GM23248 (cell line): ENCODE results near the gene RAPGEF2. TPM values are rescaled to one million over a fixed set of nuclear protein-coding genes. Genes with fewer than 3 reads are reported as not detected.

Experiments used
- DNase-seq: peaks from one replicate; pipeline ENCODE4 v3.0.0-alpha.2; 2015
- H2AFZ ChIP-seq: fragments of 200-600 bp; sonication (generic); 2 replicates; pipeline ENCODE4 v1.6.1; 2016; ENCODE audit warnings: antibody characterized with exemption
- H3F3A ChIP-seq: fragments of 200-600 bp; sonication (generic); 2 replicates; pipeline ENCODE4 v1.6.1; 2016; ENCODE audit warnings: mild to moderate bottlenecking, antibody characterized with exemption, mixed run types; ENCODE audit not compliant: insufficient read depth
- H3K27ac ChIP-seq: fragments of 200-600 bp; sonication (generic); 2 replicates; pipeline ENCODE4 v1.5.1; 2016; ENCODE audit warnings: mild to moderate bottlenecking
- H3K27me3 ChIP-seq: fragments of 200-600 bp; sonication (generic); replicated peaks from 2 replicates; pipeline ENCODE4 v1.6.1; 2016; ENCODE audit warnings: mild to moderate bottlenecking; ENCODE audit not compliant: insufficient read depth
- H3K36me3 ChIP-seq: fragments of 200-600 bp; sonication (generic); 2 replicates; pipeline ENCODE4 v1.6.1; 2016; ENCODE audit warnings: low read depth, mild to moderate bottlenecking
- H3K4me1 ChIP-seq: fragments of 200-600 bp; sonication (generic); 2 replicates; pipeline ENCODE4 v1.6.1; 2016; ENCODE audit warnings: mild to moderate bottlenecking; ENCODE audit not compliant: insufficient read depth
- H3K4me2 ChIP-seq: fragments of 200-600 bp; sonication (generic); one replicate; pipeline ENCODE4 v1.6.1; 2016; ENCODE audit warnings: mild to moderate bottlenecking; ENCODE audit not compliant: unreplicated experiment
- H3K4me3 ChIP-seq: fragments of 200-600 bp; sonication (generic); 2 replicates; pipeline ENCODE4 v1.5.1; 2016; ENCODE audit warnings: mild to moderate bottlenecking
- H3K79me2 ChIP-seq: fragments of 200-600 bp; sonication (generic); 2 replicates; pipeline ENCODE4 v1.6.1; 2016; ENCODE audit warnings: mild to moderate bottlenecking; ENCODE audit not compliant: insufficient read depth
- H3K9ac ChIP-seq: fragments of 200-600 bp; sonication (generic); 2 replicates; pipeline ENCODE4 v1.6.1; 2016; ENCODE audit warnings: mild to moderate bottlenecking
- H3K9me2 ChIP-seq: fragments of 200-600 bp; sonication (generic); 2 replicates; pipeline ENCODE4 v1.6.1; 2016; ENCODE audit warnings: mixed run types, mild to moderate bottlenecking, moderate library complexity; ENCODE audit not compliant: insufficient read depth
- H3K9me3 ChIP-seq: fragments of 200-600 bp; sonication (generic); one replicate; pipeline ENCODE4 v1.6.1; 2017; ENCODE audit warnings: low read depth
- H4K20me1 ChIP-seq: fragments of 200-600 bp; sonication (generic); 2 replicates; pipeline ENCODE4 v1.6.0; 2016; ENCODE audit not compliant: insufficient read depth
- EZH2 ChIP-seq: fragments of 200-600 bp; sonication (generic); IDR thresholded peaks from 2 replicates; pipeline ENCODE4 v1.6.1; 2018; ENCODE audit warnings: antibody characterized with exemption, mild to moderate bottlenecking; ENCODE audit not compliant: insufficient read depth, poor library complexity, severe bottlenecking
- EZH2phosphoT487 ChIP-seq: fragments of 200-600 bp; sonication (generic); IDR thresholded peaks from 2 replicates; pipeline ENCODE4 v1.6.1; 2018; ENCODE audit warnings: antibody characterized with exemption, moderate library complexity, mild to moderate bottlenecking, low read depth; ENCODE audit not compliant: insufficient read depth
- WGBS, 2 experiments: methylation state at CpG; one replicate each; pipeline ENCODE4 v1.1.6; 2015 to 2017; ENCODE audit warnings: low lambda C conversion rate in 2 of 2, low coverage in 1 of 2; ENCODE audit errors: missing lambda C conversion rate in 2 of 2; 5-methylcytosine and 5-hydroxymethylcytosine counted together
- in situ Hi-C: fragments of 300-500 bp; cut with MboI; formaldehyde crosslinking; loops from 2 replicates; pipeline ENCODE4 v1.15.0; 2020
- polyA plus RNA-seq: library from polyadenylated mRNA; unstranded; fragments of >200 nt; fragmentation: Nextera tagmentation; extraction: Ambion mirVana; gene quantifications from 2 replicates; pipeline ENCODE4 v1.2.1, GENCODE V29; 2016
- total RNA-seq: library from RNA; depleted of rRNA; stranded (reverse); fragments of >200 nt; shearing (Covaris generic); gene quantifications from 2 replicates; pipeline ENCODE4 v1.2.3, GENCODE V29; 2014

The RAPGEF2 gene
- total and polyA plus RNA-seq, 2 experiments from 2014 or later = 6.6 to 21.7 TPM

DNA sequence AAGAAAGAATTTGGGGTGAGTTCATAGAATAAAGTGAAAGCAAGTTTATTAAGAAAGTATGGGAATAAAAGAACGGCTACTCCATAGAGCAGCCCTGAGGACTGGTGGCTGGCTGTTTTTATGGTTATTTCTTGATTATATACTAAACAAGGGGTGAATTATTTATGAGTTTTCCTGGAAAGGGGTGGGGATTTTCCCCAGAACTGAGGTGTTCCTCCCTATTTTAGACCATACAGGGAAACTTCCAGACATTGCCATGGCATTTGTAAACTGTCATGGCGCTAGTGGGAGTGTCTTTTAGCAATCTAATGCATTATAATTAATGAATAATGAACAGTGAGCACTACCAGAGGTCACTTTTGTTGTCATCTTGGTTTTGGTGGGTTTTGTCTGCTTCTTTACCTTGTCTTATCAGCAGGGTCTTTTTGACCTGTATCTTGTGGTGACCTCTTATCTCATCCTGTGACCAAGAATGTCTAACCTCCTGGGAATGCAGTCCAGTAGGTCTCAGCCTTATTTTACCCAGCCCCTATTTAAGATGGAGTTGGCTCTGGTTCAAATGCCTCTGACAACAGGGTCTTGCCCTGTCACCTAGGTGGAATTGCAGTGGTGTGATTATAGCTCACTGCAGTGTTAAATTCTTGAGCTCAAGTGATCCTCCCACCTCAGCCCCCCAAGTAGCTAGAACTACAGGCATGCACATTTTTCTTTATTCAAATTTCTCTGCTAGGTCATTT lies 27.1 kb downstream of the RAPGEF2 start:
- H3K4me2 ChIP-seq = no peak overlapping the region
- in situ Hi-C loops = no loop called here
- H2AFZ ChIP-seq = no peak overlapping the region
- H4K20me1 ChIP-seq = peaks cover 12% of the 10 kb centered on the region; the same call in 1 of the 2 replicates
- no peak for DNase-seq
- no peaks in the 10 kb centered on the region for H3K27me3 ChIP-seq
- no peaks in the 10 kb centered on the region for H3K9me3 ChIP-seq
- no peak overlapping the region for H3K9ac ChIP-seq
- H3K79me2 ChIP-seq = peaks cover 89% of the 10 kb centered on the region
- H3F3A ChIP-seq = no peaks in the 10 kb centered on the region
- no peak overlapping the region for H3K27ac ChIP-seq
- H3K9me2 ChIP-seq = no peaks in the 10 kb centered on the region
- no peak overlapping the region for H3K4me3 ChIP-seq
- H3K36me3 ChIP-seq = no peaks in the 10 kb centered on the region
- whole genome bisulfite sequencing, 2 experiments = 95 to 100% methylated on average over 2 of the region's 2 CpGs
- no peak for TF ChIP-seq EZH2phosphoT487
- no peak for TF ChIP-seq EZH2
- no peaks in the 10 kb centered on the region for H3K4me1 ChIP-seq

DNA sequence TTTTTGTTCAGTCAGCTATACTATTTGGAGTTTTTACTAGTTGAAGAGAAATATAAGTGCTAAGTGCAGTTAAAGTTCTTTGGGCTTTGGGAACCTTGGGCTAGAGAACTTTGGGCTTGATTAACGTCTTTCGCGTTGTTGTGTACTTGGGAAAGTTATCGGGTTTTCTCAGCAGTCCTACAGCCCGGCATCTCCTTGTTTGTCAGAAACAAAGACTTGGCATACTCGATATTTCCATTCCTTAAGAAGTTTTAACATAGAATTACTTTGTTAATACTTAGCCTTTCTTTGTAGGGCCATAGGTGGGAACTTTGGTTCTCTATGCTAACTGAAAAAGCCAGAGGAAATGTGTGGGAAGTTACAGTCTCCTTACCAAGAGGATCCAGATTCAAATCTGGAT lies 28.7 kb downstream of the RAPGEF2 start:
- H3K36me3 ChIP-seq = no peaks in the 10 kb centered on the region
- whole genome bisulfite sequencing, 2 experiments = 70 to 81% methylated on average over 6 of the region's 6 CpGs

DNA sequence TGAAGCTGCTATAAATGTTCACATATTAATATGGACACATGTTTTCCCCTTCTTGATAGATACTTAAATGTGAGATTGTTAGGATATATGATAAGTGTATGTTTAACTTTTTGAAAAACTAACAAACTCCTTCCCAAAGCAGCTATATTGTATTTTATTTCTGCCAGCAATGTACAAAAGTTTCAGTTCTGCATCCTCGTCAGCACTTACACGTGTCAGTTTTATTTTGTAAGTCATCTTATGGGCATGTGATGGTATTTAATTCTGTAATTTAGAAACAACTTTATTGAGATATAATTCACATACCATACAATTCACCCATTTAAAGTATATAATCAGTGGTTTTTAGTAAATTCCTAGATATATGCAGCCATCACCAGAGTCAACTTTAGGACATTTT lies 31.6 kb downstream of the RAPGEF2 start:
- TF ChIP-seq EZH2phosphoT487 (no peak), EZH2 (no peak)
- Histone ChIP-seq H3F3A (no peaks in the 10 kb centered on the region), H3K9me2 (no peaks in the 10 kb centered on the region), H3K27ac (no peak overlapping the region), H3K9ac (no peak overlapping the region), H2AFZ (no peak overlapping the region), H3K9me3 (no peaks in the 10 kb centered on the region), H3K36me3 (no peaks in the 10 kb centered on the region), H4K20me1 (peaks cover 19% of the 10 kb centered on the region; the same call in 1 of the 2 replicates), H3K27me3 (no peaks in the 10 kb centered on the region), H3K79me2 (peaks cover 91% of the 10 kb centered on the region), H3K4me1 (no peaks in the 10 kb centered on the region), H3K4me3 (no peak overlapping the region), H3K4me2 (no peak overlapping the region)
- in situ Hi-C loops = no loop called here
- DNase-seq = no peak
- WGBS, 2 experiments = 92 to 95% methylated on average over 2 of the region's 2 CpGs

More for the DNA sequence above, 28.7 kb downstream of the RAPGEF2 start:
- H3K4me2 ChIP-seq = no peak overlapping the region
- TF ChIP-seq EZH2phosphoT487 = no peak
- no peak for TF ChIP-seq EZH2
- no peak overlapping the region for H3K9ac ChIP-seq
- no peaks in the 10 kb centered on the region for H3K27me3 ChIP-seq
- H3K4me3 ChIP-seq = no peak overlapping the region
- in situ Hi-C loops = no loop called here
- no peak overlapping the region for H3K27ac ChIP-seq
- no peaks in the 10 kb centered on the region for H3F3A ChIP-seq
- no peaks in the 10 kb centered on the region for H3K4me1 ChIP-seq
- H2AFZ ChIP-seq = no peak overlapping the region
- peaks cover 89% of the 10 kb centered on the region for H3K79me2 ChIP-seq
- H3K9me3 ChIP-seq = no peaks in the 10 kb centered on the region
- H3K9me2 ChIP-seq = no peaks in the 10 kb centered on the region
- no peak for DNase-seq
- H4K20me1 ChIP-seq = peaks cover 12% of the 10 kb centered on the region; the same call in 1 of the 2 replicates

DNA sequence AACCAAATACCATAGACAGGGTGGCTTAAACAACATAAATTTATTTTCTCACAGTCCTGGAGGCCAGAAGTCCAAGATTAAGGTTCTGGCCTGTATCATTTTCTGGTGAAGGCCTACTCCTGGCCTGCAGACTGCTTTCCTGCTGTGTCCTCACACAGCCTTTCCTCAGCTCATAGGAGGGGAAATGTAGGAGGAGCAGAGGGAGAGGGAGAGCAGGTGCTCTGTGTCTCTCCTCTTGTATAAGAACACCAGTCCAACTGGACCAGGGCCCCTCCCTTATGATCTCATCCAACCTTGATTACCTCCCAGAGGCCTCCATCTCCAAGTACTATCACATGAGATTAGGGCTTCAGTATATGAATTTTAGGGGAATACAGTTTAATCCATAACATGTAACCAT lies 34.3 kb downstream of the RAPGEF2 start:
- no peak overlapping the region for H2AFZ ChIP-seq
- H3K9me2 ChIP-seq = no peaks in the 10 kb centered on the region
- no peak overlapping the region for H3K4me2 ChIP-seq
- H3K79me2 ChIP-seq = peaks cover 87% of the 10 kb centered on the region
- H3K36me3 ChIP-seq = no peaks in the 10 kb centered on the region
- TF ChIP-seq EZH2phosphoT487 = no peak
- no peak for TF ChIP-seq EZH2
- no peak for DNase-seq
- no peak overlapping the region for H3K4me3 ChIP-seq
- no peaks in the 10 kb centered on the region for H3K27me3 ChIP-seq
- H3K9ac ChIP-seq = no peak overlapping the region
- no peaks in the 10 kb centered on the region for H3K4me1 ChIP-seq
- peaks cover 18% of the 10 kb centered on the region; the same call in 1 of the 2 replicates for H4K20me1 ChIP-seq
- no peaks in the 10 kb centered on the region for H3K9me3 ChIP-seq
- in situ Hi-C loops = no loop called here
- H3K27ac ChIP-seq = no peak overlapping the region
- H3F3A ChIP-seq = no peaks in the 10 kb centered on the region

DNA sequence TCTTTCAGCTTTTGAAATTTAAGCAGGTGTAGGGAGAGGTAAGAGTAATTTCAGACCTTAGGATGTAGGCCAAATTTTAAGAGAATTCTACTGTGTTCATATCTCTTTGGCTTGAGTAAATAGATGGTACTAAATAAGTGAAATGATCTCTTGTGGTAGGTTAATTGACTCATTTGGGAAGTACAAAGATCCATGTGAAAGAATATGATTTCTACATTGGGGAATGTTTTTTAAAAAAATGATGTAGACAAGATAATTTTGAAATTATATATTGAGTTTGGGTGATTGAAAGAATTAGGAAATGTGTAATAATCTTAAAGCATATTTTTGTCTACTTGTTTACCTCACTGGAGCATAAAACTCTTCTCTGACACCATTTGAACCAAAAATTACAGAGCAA lies 35.6 kb downstream of the RAPGEF2 start:
- Histone ChIP-seq H3K9me2 (no peaks in the 10 kb centered on the region), H3F3A (no peaks in the 10 kb centered on the region), H3K27ac (no peak overlapping the region), H2AFZ (no peak overlapping the region), H3K4me1 (no peaks in the 10 kb centered on the region), H3K9me3 (no peaks in the 10 kb centered on the region), H3K4me2 (no peak overlapping the region), H3K4me3 (no peak overlapping the region), H3K9ac (no peak overlapping the region), H3K27me3 (no peaks in the 10 kb centered on the region), H3K36me3 (no peaks in the 10 kb centered on the region), H3K79me2 (peaks cover 87% of the 10 kb centered on the region), H4K20me1 (peaks cover 18% of the 10 kb centered on the region; the same call in 1 of the 2 replicates)
- no peak for DNase-seq
- in situ Hi-C loops = no loop called here
- no peak for TF ChIP-seq EZH2
- no peak for TF ChIP-seq EZH2phosphoT487
